K562 (cell line): Measurements from ENCODE around the gene NEK2. TPM values are rescaled to one million over a fixed set of nuclear protein-coding genes. Genes with fewer than 3 reads are reported as not detected.

Experiments
- ATAC-seq: fragments of 200-7000 bp; cut with Tn5 transposase; 3 replicates; pipeline ENCODE4 v1.9.1; 2020; ENCODE audit warnings: moderate library complexity
- Bru-seq: library from RNA; stranded (reverse); fragments of 400-500 nt; gene quantifications from one replicate; lab custom pipeline; 2021; lab: Mats Ljungman, UMichigan
- BruChase-seq, 2 experiments: library from RNA; stranded (reverse); fragments of 400-500 nt; gene quantifications; one replicate each; lab custom pipeline; 2021; lab: Mats Ljungman, UMichigan
- BruUV-seq: library from RNA; stranded (reverse); fragments of 400-500 nt; replicated peaks from 2 replicates; lab custom pipeline; 2021; lab: Mats Ljungman, UMichigan
- CTCF ChIA-PET: fragments of 300-600 bp; formaldehyde crosslinking; extraction: SDS; loops from one replicate; lab custom pipeline; 2021; ENCODE audit warnings: low intra/inter-chr PET ratio; lab: Yijun Ruan, JAX
- POLR2A ChIA-PET: fragments of 300-600, 350-650 bp; sonication (Branson Sonifier 250); formaldehyde crosslinking; extraction: SDS; loops from one replicate; lab custom pipeline; 2021; ENCODE audit warnings: antibody characterized with exemption, inconsistent platforms; lab: Yijun Ruan, JAX
- DNase-seq, 4 experiments: peaks; one replicate each; pipeline versions ENCODE4 v3.0.0 to v3.0.0-alpha.2; 2011 to 2018; ENCODE audit warnings: low spot score in 3 of 4, mixed read lengths in 3 of 4; ENCODE audit errors: extremely low read depth in 1 of 4
- FAIRE-seq: peaks from 2 replicates; lab custom pipeline; 2011; peaks lifted over from hg19 to GRCh38; lab: Jason Lieb, UNC
- H2AFZ ChIP-seq: 2 replicates; pipeline ENCODE4 v1.6.0; 2011; ENCODE audit warnings: low read depth, low read length, control low read depth, inconsistent platforms
- H3K27ac ChIP-seq: fragments of 200-600 bp; 3 replicates; pipeline ENCODE4 v1.8.0; 2011; ENCODE audit warnings: low read depth, mild to moderate bottlenecking, control low read depth, inconsistent platforms, low read length, moderate library complexity, mixed read lengths; ENCODE audit errors: extremely low read depth
- H3K27me3 ChIP-seq, 2 experiments: fragments of 300-600 bp in 1 of 2; 2 replicates in 1 of 2; 3 replicates in 1 of 2; pipeline versions ENCODE4 v1.6.0 to v1.8.0; 2011; ENCODE audit warnings: inconsistent platforms in 2 of 2, low read length in 2 of 2, mild to moderate bottlenecking in 1 of 2, mixed read lengths in 1 of 2, moderate library complexity in 1 of 2; ENCODE audit not compliant: control insufficient read depth in 2 of 2, insufficient read depth in 2 of 2
- H3K36me3 ChIP-seq: fragments of 300-600 bp; 3 replicates; pipeline ENCODE4 v1.8.0; 2011; ENCODE audit warnings: mild to moderate bottlenecking, low read length, inconsistent platforms; ENCODE audit not compliant: control insufficient read depth, insufficient read depth
- H3K4me1 ChIP-seq, 2 experiments: fragments of 200-600 bp in 1 of 2; replicated peaks in 1 of 2; 2 replicates in 1 of 2; 3 replicates in 1 of 2; pipeline versions ENCODE4 v1.5.1 to v1.8.0; 2011; ENCODE audit warnings: inconsistent platforms in 2 of 2, low read length in 2 of 2, mild to moderate bottlenecking in 1 of 2, mixed read lengths in 1 of 2, moderate library complexity in 1 of 2; ENCODE audit not compliant: control insufficient read depth in 2 of 2, insufficient read depth in 2 of 2
- H3K4me2 ChIP-seq: 2 replicates; pipeline ENCODE4 v1.6.1; 2011; ENCODE audit warnings: low read length, control low read depth, inconsistent platforms, mixed read lengths; ENCODE audit not compliant: insufficient read depth
- H3K4me3 ChIP-seq: fragments of 200-600 bp; sonication (generic), shearing (Covaris generic); 2 replicates; pipeline ENCODE4 v1.5.1; 2016; ENCODE audit warnings: control low read depth, inconsistent platforms
- H3K79me2 ChIP-seq: fragments of 200-600 bp; 3 replicates; pipeline ENCODE4 v1.8.0; 2011; ENCODE audit warnings: low read length, inconsistent platforms; ENCODE audit not compliant: control insufficient read depth, insufficient read depth
- H3K9ac ChIP-seq, 2 experiments: 2 replicates each; pipeline versions ENCODE4 v1.6.0 to v1.6.1; 2011; ENCODE audit warnings: low read depth in 2 of 2, low read length in 2 of 2, control low read depth in 1 of 2, inconsistent platforms in 1 of 2, mild to moderate bottlenecking in 1 of 2, mixed read lengths in 1 of 2; ENCODE audit not compliant: insufficient read depth in 1 of 2
- H3K9me1 ChIP-seq: one replicate; pipeline ENCODE4 v1.6.0; 2011; ENCODE audit warnings: inconsistent platforms, mild to moderate bottlenecking, low read length, moderate library complexity; ENCODE audit not compliant: control insufficient read depth, insufficient read depth
- H3K9me3 ChIP-seq: replicated peaks from 2 replicates; pipeline ENCODE4 v1.5.1; 2011; ENCODE audit warnings: low read depth, low read length, inconsistent platforms; ENCODE audit not compliant: control insufficient read depth, insufficient read depth
- H4K20me1 ChIP-seq: replicated peaks from 2 replicates; pipeline ENCODE4 v1.6.1; 2011; ENCODE audit warnings: low read length, inconsistent platforms, mixed read lengths; ENCODE audit not compliant: control insufficient read depth, insufficient read depth
- ATF1 ChIP-seq, 2 experiments: fragments of 450-650 bp in 1 of 2; IDR thresholded peaks; 2 replicates each; pipeline ENCODE4 v1.6.1; 2016; ENCODE audit warnings: missing compliant biosample characterization in 1 of 2, missing genetic modification characterization in 1 of 2
- CBFA2T3 ChIP-seq: fragments of 450-650 bp; IDR thresholded peaks from 2 replicates; pipeline ENCODE4 v1.6.1; 2017
- MECOM ChIP-seq: fragments of 250-450 bp; sonication (Bioruptor Pico); IDR thresholded peaks from 2 replicates; pipeline ENCODE4 v1.8.0; 2022; ENCODE audit warnings: inconsistent platforms
- MNT ChIP-seq, 2 experiments: fragments of 450-650 bp; conservative IDR thresholded peaks; 2 replicates each; pipeline ENCODE4 v1.6.1; 2017; ENCODE audit warnings: mild to moderate bottlenecking in 2 of 2, moderate library complexity in 2 of 2
- RNF2 ChIP-seq: sonication (generic); IDR thresholded peaks from 2 replicates; pipeline ENCODE4 v1.6.1; 2016
- SP2 ChIP-seq: IDR thresholded peaks from 2 replicates; pipeline ENCODE4 v1.6.1; 2011; ENCODE audit warnings: mild to moderate bottlenecking, low read depth, low read length, moderate library complexity; ENCODE audit not compliant: poor library complexity, severe bottlenecking; ENCODE audit errors: extremely low read depth
- THAP12 ChIP-seq: fragments of 250-450 bp; sonication (Bioruptor Pico); IDR thresholded peaks from 2 replicates; pipeline ENCODE4 v1.9.0; 2021; ENCODE audit warnings: mild to moderate bottlenecking, inconsistent platforms
- ZNF197 ChIP-seq: fragments of 200-800 bp; sonication (Bioruptor generic); IDR thresholded peaks from 2 replicates; pipeline ENCODE4 v1.6.1; 2016; ENCODE audit warnings: low read depth, missing genetic modification characterization, missing compliant biosample characterization
- WGBS: fragments of 100-300 bp; shearing (Covaris generic); methylation state at CpG from one replicate; pipeline ENCODE4 v1.1.6; 2016; ENCODE audit warnings: low coverage, mixed read lengths; ENCODE audit not compliant: insufficient coverage; ENCODE audit errors: missing lambda C conversion rate; 5-methylcytosine and 5-hydroxymethylcytosine counted together
- in situ Hi-C: fragments of 300-500 bp; cut with MboI; formaldehyde crosslinking; loops from 4 replicates; pipeline ENCODE4 v1.15.0; 2018; ENCODE audit warnings: inconsistent platforms, mixed read lengths
- intact Hi-C: fragments of 100-400 bp; cut with micrococcal nuclease; formaldehyde crosslinking; loops from 2 replicates; pipeline ENCODE4 v1.14.2; 2022
- long read RNA-seq, 3 experiments: library from polyadenylated mRNA in 2 of 3; library from RNA in 1 of 3; unstranded in 2 of 3; stranded (forward) in 1 of 3; transcript quantifications; one replicate each; pipeline ENCODE4 v2.0.0, GENCODE V29; 2019 to 2022
- polyA minus RNA-seq, 3 experiments: library from RNA; depleted of rRNA, polyadenylated mRNA; stranded (reverse); fragments of >200 nt; gene quantifications; 2 replicates each; pipeline ENCODE4 v1.2.3, GENCODE V29; 2011
- polyA plus RNA-seq, 8 experiments: library from polyadenylated mRNA; depleted of rRNA in 4 of 8; stranded (reverse) in 5 of 8; unstranded in 3 of 8; fragments of >200 nt; fragmentation: Nextera tagmentation in 2 of 8; fragmentation: Illumina TruSeq in 1 of 8; extraction: Ambion mirVana in 2 of 8; extraction: Trizol in 1 of 8; gene quantifications; 2 replicates each; pipeline versions ENCODE4 v1.2.1 to v1.2.3, GENCODE V29; 2011 to 2014; ENCODE audit warnings: inconsistent platforms in 1 of 8, missing spikeins in 1 of 8
- total RNA-seq, 7 experiments: library from RNA; depleted of rRNA in 6 of 7; stranded (reverse); fragments of >200 nt in 6 of 7; fragmentation: Illumina TruSeq in 2 of 7; extraction: Trizol in 2 of 7; gene quantifications; 2 replicates each; pipeline versions ENCODE4 v1.2.1 to v1.2.3, GENCODE V29; 2011 to 2021; ENCODE audit warnings: low replicate concordance in 1 of 7

Gene NEK2
- 18.3 and 46.6 TPM in 2 replicates for total RNA-seq (2011; cell fraction: chromatin; rRNA removed; ENCODE audit: low replicate concordance)
- total RNA-seq (2011; cell fraction: nucleolus; rRNA removed) = 15.0 and 17.2 TPM in 2 replicates
- 22.6 and 23.8 TPM in 2 replicates for total RNA-seq (2011; cell fraction: nucleoplasm; rRNA removed)
- 54.4 and 65.8 TPM in 2 replicates for total RNA-seq (2014; rRNA removed)
- total RNA-seq (2014; rRNA removed; fragmentation: Illumina TruSeq; extraction: Trizol) = 74.7 and 85.7 TPM in 2 replicates
- 64.5 and 72.1 TPM in 2 replicates for total RNA-seq (2015; rRNA removed; fragmentation: Illumina TruSeq; extraction: Trizol)
- total RNA-seq (2021) = 45.6 and 52.8 TPM in 2 replicates
- 53.3 and 69.7 TPM in 2 replicates for polyA plus RNA-seq (2011; rRNA removed)
- 17.1 and 29.6 TPM in 2 replicates for polyA plus RNA-seq (2011; cell fraction: cytosol; rRNA removed)
- 24.2 and 25.4 TPM in 2 replicates for polyA plus RNA-seq (2011; cell fraction: nucleus; rRNA removed)
- 42.5 and 47.0 TPM in 2 replicates for polyA plus RNA-seq (2012)
- polyA plus RNA-seq (2014; fragmentation: Illumina TruSeq; extraction: Trizol) = 66.4 and 75.9 TPM in 2 replicates
- polyA plus RNA-seq (2014; fragmentation: Nextera tagmentation; extraction: Ambion mirVana) = 10 to 100 TPM; 30.0 to 38.6 TPM
- 48.6 and 66.4 TPM in 2 replicates for polyA plus RNA-seq (2014; rRNA removed)
- 122 and 124 TPM in 2 replicates for polyA minus RNA-seq (2011; rRNA and poly(A)+ RNA removed)
- polyA minus RNA-seq (2011; cell fraction: cytosol; rRNA and poly(A)+ RNA removed) = 30.9 and 39.3 TPM in 2 replicates
- polyA minus RNA-seq (2011; cell fraction: nucleus; rRNA and poly(A)+ RNA removed) = 23.6 and 35.4 TPM in 2 replicates
- Bru-seq, nascent RNA = percentile 91 among the genes with signal in this experiment
- percentile 90 among the genes with signal in this experiment for BruChase-seq, experiment 1, labeled RNA remaining after a 2-hour chase
- BruChase-seq, experiment 2, labeled RNA remaining after a 6-hour chase = percentile 91 among the genes with signal in this experiment
- long read RNA-seq, experiment 1, transcript NEK2-201 (7 exons, 1,865 nt) = minor isoform, 9 of 217 reads
- long read RNA-seq, experiment 1, transcript NEK2-202 (8 exons, 2,131 nt) = major isoform, 161 of 217 reads
- long read RNA-seq, experiment 1, partial matches to known transcripts = 8 of 217 reads
- long read RNA-seq, experiment 1, other reads (novel, unspliced or antisense) = 37 of 217 reads
- long read RNA-seq, experiment 2, transcript NEK2-202 (8 exons, 2,131 nt) = major isoform, 8 of 26 reads
- long read RNA-seq, experiment 2, partial matches to known transcripts = 10 of 26 reads
- long read RNA-seq, experiment 2, other reads (novel, unspliced or antisense) = 8 of 26 reads
- long read RNA-seq, experiment 3, transcript NEK2-202 (8 exons, 2,131 nt) = major isoform, 41 of 58 reads
- long read RNA-seq, experiment 3, partial matches to known transcripts = 4 of 58 reads
- long read RNA-seq, experiment 3, other reads (novel, unspliced or antisense) = 12 of 58 reads

GRCh38 chr1:211675230-211676105 is at the start of gene NEK2:
Gene NEK2, minus strand, starts transcription at chr1:211675621. Its CDS starts 142 bp downstream, at chr1:211675479.
- H3K36me3 ChIP-seq = peaks cover 34% of the 10 kb centered on the region
- H3K9me3 ChIP-seq = no peaks in the 10 kb centered on the region
- H3K4me2 ChIP-seq = peak within 1 kb of the TSS; percentile 91
- no peaks in the 10 kb centered on the region for H4K20me1 ChIP-seq
- POLR2A ChIA-PET = interaction anchor here (0.6 to 2.5 kb wide), 19 partner anchors 9 to 782 kb away, joined by 3 to 25 read pairs (median 4); partner anchors contain the start of genes DTL and INTS7
- DNase-seq = peak; percentile 95 to 99 (median 95)
- no TSS peak for BruUV-seq
- no peaks in the 10 kb centered on the region for H3K27me3 ChIP-seq
- H3K9ac ChIP-seq = peak within 1 kb of the TSS; percentile 87 to 95
- WGBS = under 1% methylated on average over 58 of the region's 58 CpGs
- H3K4me1 ChIP-seq = peaks cover 10 to 16% of the 10 kb centered on the region in 2 experiments; a peak in 4 of 5 replicates
- ATAC-seq = peak; percentile 97
- H3K27ac ChIP-seq = peak within 1 kb of the TSS; percentile 88
- CTCF ChIA-PET = no interaction called here
- peak within 1 kb of the TSS; percentile 75 for H3K4me3 ChIP-seq
- intact Hi-C loops = loop anchor here (5.0 kb wide), 1 partner anchor 617 kb away; no protein-coding TSS in a partner anchor
- no peaks in the 10 kb centered on the region for H3K9me1 ChIP-seq
- in situ Hi-C loops = loop anchor here (5.0 to 25.0 kb wide), 3 partner anchors 362 to 777 kb away; partner anchors contain the start of genes DTL and INTS7
- peak; percentile 96 for FAIRE-seq
- H3K79me2 ChIP-seq = peaks cover 22% of the 10 kb centered on the region
- peak within 1 kb of the TSS; percentile 90 for H2AFZ ChIP-seq
- TF ChIP-seq RNF2 (peak; percentile 46), SP2 (peak; percentile 0), MECOM (CRISPR knock-in tag) (no peak), CBFA2T3 (peak; percentile 99), MNT (conservative IDR thresholded peaks at IDR 0.05) (peak; percentile 97 to 99), ATF1 (CRISPR knock-in tag; IDR thresholded peaks at IDR 0.05) (no peak), ATF1 (tag; IDR thresholded peaks at IDR 0.05) (peak; percentile 94), THAP12 (CRISPR knock-in tag) (peak; percentile 19; the same call in 1 of the 2 replicates), ZNF197 (CRISPR knock-in tag) (no peak)
